ENCODE results near the gene TMEM9.

DNA sequence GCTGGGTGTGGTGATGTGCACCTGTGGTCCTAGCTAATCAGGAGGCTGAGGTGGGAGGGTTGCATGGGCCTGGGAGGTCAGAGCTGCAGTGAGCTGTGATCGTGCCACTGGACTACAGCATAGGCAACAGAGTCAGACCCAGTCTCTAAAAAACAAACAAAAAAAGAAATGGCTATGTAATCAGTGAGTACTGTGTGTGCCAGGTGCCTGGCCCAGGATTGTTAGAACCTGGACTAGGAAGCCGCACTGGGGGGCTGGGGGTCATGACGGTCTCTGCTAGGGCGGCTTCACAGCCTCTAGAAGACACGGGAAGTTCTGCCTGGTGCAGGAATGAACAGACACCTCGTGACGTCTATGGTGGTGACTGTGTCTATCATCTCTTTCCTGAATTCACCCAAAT is 8.5 kb downstream of the TMEM9 start:
- TF ChIP-seq, protein P1, sequence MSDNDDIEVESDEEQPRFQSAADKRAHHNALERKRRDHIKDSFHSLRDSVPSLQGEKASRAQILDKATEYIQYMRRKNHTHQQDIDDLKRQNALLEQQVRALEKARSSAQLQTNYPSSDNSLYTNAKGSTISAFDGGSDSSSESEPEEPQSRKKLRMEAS (IDR thresholded peaks at IDR 0.05) = no peak
- TF ChIP-seq, protein P2, sequence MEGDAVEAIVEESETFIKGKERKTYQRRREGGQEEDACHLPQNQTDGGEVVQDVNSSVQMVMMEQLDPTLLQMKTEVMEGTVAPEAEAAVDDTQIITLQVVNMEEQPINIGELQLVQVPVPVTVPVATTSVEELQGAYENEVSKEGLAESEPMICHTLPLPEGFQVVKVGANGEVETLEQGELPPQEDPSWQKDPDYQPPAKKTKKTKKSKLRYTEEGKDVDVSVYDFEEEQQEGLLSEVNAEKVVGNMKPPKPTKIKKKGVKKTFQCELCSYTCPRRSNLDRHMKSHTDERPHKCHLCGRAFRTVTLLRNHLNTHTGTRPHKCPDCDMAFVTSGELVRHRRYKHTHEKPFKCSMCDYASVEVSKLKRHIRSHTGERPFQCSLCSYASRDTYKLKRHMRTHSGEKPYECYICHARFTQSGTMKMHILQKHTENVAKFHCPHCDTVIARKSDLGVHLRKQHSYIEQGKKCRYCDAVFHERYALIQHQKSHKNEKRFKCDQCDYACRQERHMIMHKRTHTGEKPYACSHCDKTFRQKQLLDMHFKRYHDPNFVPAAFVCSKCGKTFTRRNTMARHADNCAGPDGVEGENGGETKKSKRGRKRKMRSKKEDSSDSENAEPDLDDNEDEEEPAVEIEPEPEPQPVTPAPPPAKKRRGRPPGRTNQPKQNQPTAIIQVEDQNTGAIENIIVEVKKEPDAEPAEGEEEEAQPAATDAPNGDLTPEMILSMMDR (IDR thresholded peaks at IDR 0.05; ENCODE audit: low read depth, low read length, missing input control) = no peak
- TF ChIP-seq FOXA1 (IDR thresholded peaks at IDR 0.05) (no peak), YY1 (IDR thresholded peaks at IDR 0.05) (no peak), RAD21 (IDR thresholded peaks at IDR 0.05) (no peak), TAF1 (conservative IDR thresholded peaks at IDR 0.05) (no peak), JUND (IDR thresholded peaks at IDR 0.05) (no peak), SP1 (IDR thresholded peaks at IDR 0.05) (no peak), EGR1 (IDR thresholded peaks at IDR 0.05; ENCODE audit: low read depth in 2 of 2) (no peak), RXRA (IDR thresholded peaks at IDR 0.05) (no peak), GABPA (IDR thresholded peaks at IDR 0.05 in 1 of 2, conservative IDR thresholded peaks at IDR 0.05 in 1 of 2) (no peak)
- TF ChIP-seq, protein P3, sequence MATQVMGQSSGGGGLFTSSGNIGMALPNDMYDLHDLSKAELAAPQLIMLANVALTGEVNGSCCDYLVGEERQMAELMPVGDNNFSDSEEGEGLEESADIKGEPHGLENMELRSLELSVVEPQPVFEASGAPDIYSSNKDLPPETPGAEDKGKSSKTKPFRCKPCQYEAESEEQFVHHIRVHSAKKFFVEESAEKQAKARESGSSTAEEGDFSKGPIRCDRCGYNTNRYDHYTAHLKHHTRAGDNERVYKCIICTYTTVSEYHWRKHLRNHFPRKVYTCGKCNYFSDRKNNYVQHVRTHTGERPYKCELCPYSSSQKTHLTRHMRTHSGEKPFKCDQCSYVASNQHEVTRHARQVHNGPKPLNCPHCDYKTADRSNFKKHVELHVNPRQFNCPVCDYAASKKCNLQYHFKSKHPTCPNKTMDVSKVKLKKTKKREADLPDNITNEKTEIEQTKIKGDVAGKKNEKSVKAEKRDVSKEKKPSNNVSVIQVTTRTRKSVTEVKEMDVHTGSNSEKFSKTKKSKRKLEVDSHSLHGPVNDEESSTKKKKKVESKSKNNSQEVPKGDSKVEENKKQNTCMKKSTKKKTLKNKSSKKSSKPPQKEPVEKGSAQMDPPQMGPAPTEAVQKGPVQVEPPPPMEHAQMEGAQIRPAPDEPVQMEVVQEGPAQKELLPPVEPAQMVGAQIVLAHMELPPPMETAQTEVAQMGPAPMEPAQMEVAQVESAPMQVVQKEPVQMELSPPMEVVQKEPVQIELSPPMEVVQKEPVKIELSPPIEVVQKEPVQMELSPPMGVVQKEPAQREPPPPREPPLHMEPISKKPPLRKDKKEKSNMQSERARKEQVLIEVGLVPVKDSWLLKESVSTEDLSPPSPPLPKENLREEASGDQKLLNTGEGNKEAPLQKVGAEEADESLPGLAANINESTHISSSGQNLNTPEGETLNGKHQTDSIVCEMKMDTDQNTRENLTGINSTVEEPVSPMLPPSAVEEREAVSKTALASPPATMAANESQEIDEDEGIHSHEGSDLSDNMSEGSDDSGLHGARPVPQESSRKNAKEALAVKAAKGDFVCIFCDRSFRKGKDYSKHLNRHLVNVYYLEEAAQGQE (IDR thresholded peaks at IDR 0.05) = no peak
- TF ChIP-seq, protein P4, sequence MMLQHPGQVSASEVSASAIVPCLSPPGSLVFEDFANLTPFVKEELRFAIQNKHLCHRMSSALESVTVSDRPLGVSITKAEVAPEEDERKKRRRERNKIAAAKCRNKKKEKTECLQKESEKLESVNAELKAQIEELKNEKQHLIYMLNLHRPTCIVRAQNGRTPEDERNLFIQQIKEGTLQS (IDR thresholded peaks at IDR 0.05) = no peak

All from liver (tissue), 3 donors.